GM21825 (cell line): ENCODE measurements around the gene OR52L1.

Source experiments
- ATAC-seq: cut with Tn5 transposase; IDR thresholded peaks from one replicate; pipeline ENCODE4 v1.9.1; 2021; ENCODE audit warnings: mild to moderate bottlenecking, moderate library complexity; ENCODE audit not compliant: unreplicated experiment

The OR52L1 gene

GRCh38 chr11:5941951-5942350, 44.8 kb downstream of the OR52L1 start, which contains the start of gene OR56A3:
Gene OR56A3, plus strand, starts transcription at chr11:5942251. Its CDS starts 5,096 bp downstream, at chr11:5947347.
- no peak for ATAC-seq

- ATAC-seq, result no peak
Observed at GRCh38 chr11:5940748-5941147, 46.0 kb downstream of the OR52L1 start.

DNA sequence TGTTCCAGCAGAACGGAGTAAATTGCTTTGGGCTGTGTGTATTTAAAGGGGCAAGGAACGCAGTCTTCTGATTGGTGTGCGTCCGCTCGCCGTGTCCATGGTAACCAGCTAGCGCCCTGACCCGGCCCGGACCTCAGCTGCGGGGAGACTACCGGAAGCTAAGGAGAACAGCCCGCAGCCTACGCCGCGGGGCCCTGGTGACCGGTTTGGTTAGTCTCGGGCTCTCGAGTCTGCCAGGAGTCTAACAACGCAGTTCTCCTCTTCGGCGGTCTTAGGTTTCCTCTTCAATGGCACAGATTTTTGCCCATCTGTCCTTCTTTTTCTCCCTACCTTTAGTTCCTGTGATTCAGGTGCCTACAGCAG, 48.2 kb downstream of the OR52L1 start:
- no peak for ATAC-seq

GRCh38 chr11:5937868-5938602, 48.8 kb downstream of the OR52L1 start:
- no peak for ATAC-seq
